SK-MEL-5 (cell line): Measurements from ENCODE around the gene RAB35. TPM values are rescaled to one million over a fixed set of nuclear protein-coding genes. Genes with fewer than 3 reads are reported as not detected.

Experiments used
- DNase-seq: peaks from one replicate; pipeline ENCODE4 v3.0.0-alpha.2; 2016; ENCODE audit warnings: low read depth, low spot score
- in situ Hi-C: cut with HindIII; loops from 2 replicates; pipeline ENCODE4 v1.10.0; 2016; ENCODE audit warnings: low sequenced_read_pairs, high pct_unique_total_duplicates, low pct_unique_long_range_greater_than_20kb
- polyA plus RNA-seq, 2 experiments: library from polyadenylated mRNA; depleted of rRNA; stranded (reverse); fragments of >200 nt; gene quantifications; 2 replicates each; pipeline ENCODE4 v1.2.3, GENCODE V29; 2015
- total RNA-seq: library from RNA; depleted of rRNA; stranded (reverse); fragments of >200 nt; shearing (Covaris generic); gene quantifications from 2 replicates; pipeline ENCODE4 v1.2.3, GENCODE V29; 2014; rRNA removed

The RAB35 gene
- 29.1 and 30.2 TPM in 2 replicates for total RNA-seq
- 52.8 and 61.6 TPM in 2 replicates for polyA plus RNA-seq (2015; cell fraction: cytosol; rRNA removed)
- 28.9 and 30.5 TPM in 2 replicates for polyA plus RNA-seq (2015; cell fraction: nucleus; rRNA removed)

- in situ Hi-C loops = no loop called here
- no peak for DNase-seq
Observed at GRCh38 chr12:120116441-120116791, at the start of gene RAB35. TSS of gene RAB35 (minus strand) at chr12:120116753. CDS start at chr12:120116650, 103 bp downstream.

DNA sequence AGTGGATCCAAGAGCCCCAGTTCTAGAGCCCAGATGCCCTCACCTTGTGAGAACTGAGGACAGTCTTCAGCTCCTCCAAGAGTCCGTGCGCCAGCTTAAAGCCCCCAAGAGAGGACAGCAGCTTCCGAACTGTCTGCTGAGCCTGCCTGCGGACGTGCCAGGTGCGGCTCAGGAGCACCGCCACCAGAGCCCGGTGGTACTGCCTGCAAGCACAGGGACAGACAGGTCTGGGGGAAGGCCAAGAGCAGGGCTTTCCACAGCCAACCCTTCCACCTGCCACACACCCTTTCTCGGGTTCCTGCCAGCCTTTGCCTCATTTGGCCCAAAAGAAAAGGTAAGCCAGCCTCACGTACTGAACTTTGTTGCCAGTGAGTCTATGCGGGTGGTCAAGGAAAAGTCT is 47.7 kb upstream of the RAB35 start:
- in situ Hi-C loops = no loop called here
- no peak for DNase-seq

- in situ Hi-C loops = no loop called here
- DNase-seq = no peak
Observed at GRCh38 chr12:120162763-120163162, 46.2 kb upstream of the RAB35 start.

DNA sequence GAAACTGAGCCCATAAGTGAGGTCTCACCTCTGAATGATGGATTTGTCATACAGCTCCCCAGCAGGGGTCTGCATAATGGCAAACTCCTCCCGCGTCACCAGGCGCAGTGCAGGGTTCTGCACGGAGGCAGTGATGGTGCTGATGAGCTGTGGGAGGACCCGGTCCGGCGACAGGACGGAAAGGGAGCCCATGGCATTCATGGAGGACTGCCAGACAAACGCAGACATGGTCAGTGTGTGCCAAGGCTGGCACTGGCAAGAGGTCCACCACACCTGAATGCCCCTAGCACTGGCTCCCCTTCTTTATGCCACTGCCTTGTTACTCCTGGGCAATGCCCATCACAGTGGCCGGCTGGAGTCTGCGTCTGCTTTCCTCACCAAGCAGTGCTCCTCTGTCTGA is 45.3 kb upstream of the RAB35 start:
- DNase-seq = no peak
- in situ Hi-C loops = no loop called here

DNA sequence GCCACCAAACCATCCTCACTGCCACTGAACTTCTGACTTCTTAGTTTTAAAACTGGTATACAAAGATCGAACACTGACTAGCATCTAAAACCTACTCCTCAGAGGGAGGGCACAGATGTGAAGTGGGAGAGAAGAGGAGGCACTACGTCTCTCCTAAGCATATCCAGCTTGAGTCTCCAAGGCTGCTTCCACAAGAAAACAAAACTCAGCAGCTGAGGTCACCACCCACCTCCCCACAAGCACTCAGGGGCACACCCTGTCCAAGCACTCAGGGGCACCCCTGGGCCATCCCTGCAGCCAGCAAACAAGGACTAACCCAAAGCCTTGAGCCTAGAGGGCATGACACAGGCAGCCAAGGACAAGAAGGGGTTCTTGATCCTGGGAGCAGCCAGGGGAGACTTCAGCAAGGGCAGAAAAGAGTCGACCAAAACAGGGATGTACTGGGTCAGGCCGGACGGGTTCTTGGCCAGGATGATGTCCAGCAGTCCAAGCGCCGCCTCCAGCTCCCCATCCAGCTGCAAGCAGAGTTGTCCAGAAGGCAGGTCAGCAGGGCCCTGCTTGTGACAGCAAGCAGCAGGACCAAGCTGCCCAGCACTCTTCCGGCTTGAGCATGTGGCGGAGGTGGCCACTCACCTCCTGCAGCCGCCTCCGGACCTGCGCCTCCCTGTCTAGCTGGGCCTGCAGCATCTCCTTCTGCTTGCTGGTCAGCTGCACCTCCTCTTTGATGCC is 43.1 kb upstream of the RAB35 start:
- in situ Hi-C loops = no loop called here
- no peak for DNase-seq

DNA sequence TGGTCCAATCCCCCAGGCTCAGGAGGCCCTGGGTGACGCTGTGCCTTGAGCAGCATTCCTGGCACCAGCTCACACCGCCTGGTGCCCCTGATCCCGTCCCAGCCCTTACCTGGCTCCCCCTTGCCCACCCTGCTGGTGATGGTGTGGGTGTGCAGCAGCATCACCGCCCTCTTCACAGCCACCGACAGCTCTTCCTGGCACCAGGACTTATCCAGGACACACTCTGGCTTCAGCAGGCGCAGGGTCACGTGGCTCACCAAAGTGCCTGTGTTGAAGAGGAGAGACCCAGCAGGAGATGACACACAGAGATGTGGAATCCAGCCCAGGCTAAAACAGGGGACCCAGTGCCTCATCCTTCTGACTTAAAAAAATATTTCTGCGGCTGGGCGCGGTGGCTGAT is 41.8 kb upstream of the RAB35 start:
- no peak for DNase-seq
- in situ Hi-C loops = no loop called here

- in situ Hi-C loops = no loop called here
- no peak for DNase-seq
Observed at GRCh38 chr12:120157678-120158077, 41.1 kb upstream of the RAB35 start.

DNA sequence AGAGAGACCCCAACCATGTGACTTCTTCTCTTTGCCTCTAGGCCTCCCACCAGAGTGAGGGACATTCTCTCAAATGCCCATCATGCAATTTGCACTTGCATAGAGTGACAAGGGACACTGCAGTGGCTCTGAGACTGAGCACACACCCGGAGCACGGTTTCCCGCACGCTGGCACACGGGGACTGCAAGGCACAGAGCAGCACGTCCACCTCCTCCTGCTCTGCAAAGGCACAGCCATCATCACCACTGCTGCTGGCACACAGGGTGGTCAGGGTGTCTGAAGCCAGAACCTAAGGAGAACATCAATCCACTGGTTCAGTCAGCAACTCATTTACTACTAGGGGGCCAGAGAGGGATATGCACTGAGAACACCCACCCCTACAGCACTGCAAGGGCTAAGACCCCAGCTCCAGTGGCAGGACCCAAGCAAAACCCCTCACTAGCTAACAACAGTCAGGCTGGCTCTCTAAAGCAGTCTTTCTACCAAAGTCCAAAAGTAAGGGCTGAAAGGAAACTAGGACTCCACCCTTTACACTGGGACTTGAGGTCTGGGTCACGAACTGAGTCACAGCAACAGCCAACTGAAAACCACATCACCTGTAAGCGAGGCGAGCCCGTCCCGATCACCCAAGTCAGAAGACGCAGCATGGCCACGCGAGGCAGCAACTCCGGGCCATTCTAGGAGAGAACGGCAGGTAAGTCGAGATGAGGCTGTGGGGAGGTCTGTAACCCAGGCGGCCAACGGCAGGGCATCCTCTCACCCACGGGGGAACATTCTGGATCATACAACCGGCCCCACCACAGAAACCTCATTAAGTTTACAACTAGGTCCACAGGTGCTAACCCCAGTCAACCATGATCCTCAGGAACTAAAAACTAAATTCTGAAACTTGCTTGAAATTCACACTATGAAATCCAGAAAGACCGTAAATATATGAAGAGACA is 40.0 kb upstream of the RAB35 start:
- no peak for DNase-seq
- in situ Hi-C loops = no loop called here

- in situ Hi-C loops = no loop called here
- no peak for DNase-seq
Observed at GRCh38 chr12:120155072-120155471, 38.5 kb upstream of the RAB35 start.

DNA sequence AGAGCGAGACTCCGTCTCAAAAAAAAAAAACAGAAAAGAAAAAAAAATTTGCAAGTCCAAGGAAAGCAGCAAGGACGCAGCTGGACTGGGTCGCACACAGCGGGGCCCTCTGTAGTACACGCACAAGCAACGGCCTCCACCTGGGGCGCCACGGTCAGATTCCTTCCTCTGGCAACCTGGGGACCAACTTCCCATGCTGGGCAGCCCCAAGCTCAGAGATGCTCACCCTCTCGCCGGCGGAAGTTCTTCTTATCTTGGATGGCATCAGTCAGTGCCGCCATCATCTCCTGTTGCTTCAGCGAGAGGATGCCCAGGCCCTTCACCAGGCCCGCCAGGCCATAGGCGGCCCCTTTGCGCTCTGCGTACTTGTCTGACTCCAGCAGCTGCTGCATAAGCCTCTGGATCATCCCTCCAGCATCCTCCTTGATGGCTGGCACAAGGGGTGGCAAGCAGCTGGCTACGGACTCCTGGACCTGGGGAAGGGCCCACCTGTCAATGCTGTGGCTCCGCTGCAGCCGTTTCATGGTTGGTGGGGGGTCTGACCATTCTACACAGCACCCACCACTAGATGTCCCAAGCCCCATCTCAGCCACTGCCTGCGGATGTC is 34.5 kb upstream of the RAB35 start:
- no peak for DNase-seq
- in situ Hi-C loops = no loop called here

DNA sequence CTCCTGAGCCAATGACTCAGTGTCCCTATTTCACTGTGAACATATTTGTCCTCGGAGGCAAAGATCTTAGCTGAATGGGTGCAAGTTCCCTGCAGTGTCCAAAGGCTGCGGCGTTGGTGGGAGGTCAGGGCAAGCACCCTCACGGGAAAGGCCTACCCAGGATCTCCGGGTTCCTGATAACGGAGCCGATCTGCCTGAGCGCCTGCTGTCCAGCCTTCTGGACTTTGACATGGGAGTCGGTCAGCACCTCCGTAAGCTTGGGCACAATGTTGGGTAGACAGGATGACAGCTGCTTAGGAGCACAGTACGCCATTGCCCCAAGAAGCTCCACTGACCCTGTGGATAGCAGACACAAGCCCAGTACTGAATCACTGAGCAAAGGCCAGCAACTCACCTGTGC is 31.5 kb upstream of the RAB35 start:
- in situ Hi-C loops = no loop called here
- DNase-seq = no peak

DNA sequence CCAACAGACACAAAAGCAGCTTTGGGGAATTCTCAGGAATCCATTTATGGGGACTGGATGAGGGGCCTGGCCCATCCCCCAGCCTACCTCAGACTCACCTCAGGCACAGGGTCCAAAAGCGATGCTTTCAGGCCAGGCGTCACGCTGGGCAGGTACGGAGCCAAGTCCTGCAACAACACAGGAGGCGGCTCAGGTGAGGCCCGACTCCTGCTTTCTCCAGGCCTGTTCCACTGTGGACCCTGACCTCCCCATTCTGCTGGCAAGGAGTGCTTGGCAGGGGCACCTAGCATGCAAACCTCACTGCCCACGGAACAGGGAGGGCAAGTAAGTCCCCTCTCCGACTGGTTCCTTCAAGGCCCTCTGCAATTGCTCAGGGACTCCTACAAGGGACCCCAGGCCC is 28.6 kb upstream of the RAB35 start:
- in situ Hi-C loops = no loop called here
- no peak for DNase-seq

DNA sequence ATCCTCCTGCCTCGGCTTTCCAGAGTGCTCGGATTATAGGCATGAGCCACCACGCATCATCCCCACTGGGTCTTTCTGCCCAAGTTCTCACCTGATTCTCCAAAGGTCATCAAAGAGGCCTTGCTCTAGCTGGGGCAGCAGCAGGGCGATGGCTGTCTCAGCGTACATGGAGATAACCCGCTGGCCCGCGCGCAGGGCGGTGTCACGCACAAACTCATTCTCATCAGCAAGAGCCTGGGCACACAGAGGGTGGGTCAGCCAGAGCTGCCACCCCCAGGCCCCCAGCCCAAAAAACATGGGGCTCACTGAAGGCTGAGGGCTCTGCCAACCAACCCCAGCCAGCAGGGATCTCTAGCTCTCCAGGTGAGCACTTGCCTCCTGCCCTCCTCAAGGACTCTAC is 27.7 kb upstream of the RAB35 start:
- in situ Hi-C loops = no loop called here

GRCh38 chr12:120142231-120142877 is 25.8 kb upstream of the RAB35 start:
- DNase-seq = no peak
- in situ Hi-C loops = no loop called here

More for the DNA sequence above, 27.7 kb upstream of the RAB35 start:
- no peak for DNase-seq

GRCh38 chr12:120141336-120141735 is 24.8 kb upstream of the RAB35 start:
- no peak for DNase-seq
- in situ Hi-C loops = no loop called here

DNA sequence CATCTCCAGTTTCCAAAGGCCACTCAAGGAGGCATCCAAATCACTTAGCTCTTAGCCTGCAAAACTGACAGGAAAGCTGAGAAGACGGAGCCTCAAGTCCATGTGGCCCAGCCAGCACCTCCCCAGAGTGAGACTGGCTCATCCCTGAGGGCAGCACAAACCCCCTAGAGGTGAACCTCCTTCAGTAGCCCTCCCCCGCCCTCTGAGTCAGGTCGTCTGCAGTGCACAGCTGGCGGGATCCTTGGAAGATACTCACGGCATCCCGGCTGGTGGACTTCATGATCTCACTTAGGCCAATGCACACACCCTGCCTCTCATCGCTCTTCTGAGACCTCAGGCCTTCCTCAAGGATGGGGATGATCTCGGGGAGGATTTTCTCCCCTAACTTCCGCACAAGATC is 24.1 kb upstream of the RAB35 start:
- in situ Hi-C loops = no loop called here
- no peak for DNase-seq

DNA sequence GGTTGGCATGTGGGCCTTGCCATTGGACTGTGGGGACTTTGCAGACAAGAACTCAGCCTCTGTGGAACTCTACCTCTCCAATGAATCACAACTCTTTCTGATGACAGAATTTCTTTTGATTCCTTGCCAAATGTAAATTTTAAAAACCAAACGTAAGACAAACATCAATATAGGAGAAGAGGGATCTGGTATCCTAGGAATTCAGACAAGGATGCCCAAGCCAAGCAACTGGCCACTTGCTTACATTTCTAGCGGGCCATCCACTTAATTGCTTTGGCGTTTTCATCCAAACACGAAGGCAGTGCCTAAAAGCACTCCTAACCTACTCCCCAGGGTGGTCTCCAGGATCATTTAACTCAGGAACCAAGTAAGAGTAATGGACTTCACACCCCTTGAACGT is 23.4 kb upstream of the RAB35 start:
- in situ Hi-C loops = no loop called here

DNA sequence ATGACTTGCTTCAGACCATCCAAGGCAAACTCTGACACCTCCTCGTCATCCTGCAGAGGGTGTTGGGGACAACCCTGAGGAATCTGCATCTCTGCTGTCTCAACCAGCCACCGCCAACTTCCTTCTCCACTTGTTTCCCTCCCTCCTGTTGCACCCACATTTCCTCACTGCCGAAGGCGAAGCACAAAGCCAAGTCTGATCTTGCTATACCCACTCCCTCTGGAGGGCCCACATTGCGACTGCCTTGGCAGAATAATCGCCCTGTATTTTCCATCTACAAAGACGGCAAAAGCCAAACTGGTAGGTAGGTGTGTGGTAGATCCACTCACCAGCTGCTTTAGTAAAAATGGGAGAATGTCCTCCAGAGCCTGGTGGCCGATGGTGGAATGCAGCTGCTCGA is 21.8 kb upstream of the RAB35 start:
- DNase-seq = no peak
- in situ Hi-C loops = no loop called here

More for the DNA sequence above, 23.4 kb upstream of the RAB35 start:
- no peak for DNase-seq
